Fibroblast of upper back skin (primary cell): ENCODE data around the gene DNM2.
"Not testable (repeated sequence)": the region's sequence is repeated elsewhere in the genome, so short reads cannot be mapped to it uniquely, and the experiment has no call there.

Experiments
- DNase-seq: peaks from one replicate; pipeline ENCODE4 v3.0.0-alpha.2; 2013

DNM2 gene

GRCh38 chr19:10727685-10728201 is 9.9 kb downstream of the DNM2 start:
- DNase-seq: no peak

GRCh38 chr19:10729411-10729810 is 11.5 kb downstream of the DNM2 start:
- no peak for DNase-seq

DNA sequence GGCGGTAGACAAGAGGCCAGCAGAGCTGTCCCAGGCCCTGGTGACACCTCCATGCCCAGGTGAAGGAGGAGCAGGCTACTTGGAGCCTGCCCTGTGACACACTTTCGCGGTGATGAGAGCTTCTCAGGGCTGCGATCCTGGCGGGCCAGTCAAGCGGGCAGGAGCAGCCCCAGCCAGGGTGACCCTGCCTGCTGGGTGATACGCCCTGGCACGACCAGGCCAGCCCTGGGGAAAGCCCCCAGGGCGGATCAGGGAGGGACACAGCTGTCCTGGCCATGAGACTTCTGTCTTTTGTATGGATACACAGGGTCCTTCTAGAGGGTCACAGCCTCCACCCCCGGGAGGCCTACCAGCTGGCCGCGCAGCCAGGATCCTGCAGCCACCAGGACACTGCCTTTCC is 13.1 kb downstream of the DNM2 start:
- DNase-seq: no peak

- DNase-seq: no peak
Measured at GRCh38 chr19:10735741-10736140, 17.9 kb downstream of the DNM2 start.

- no peak for DNase-seq
Measured at GRCh38 chr19:10736189-10736588, 18.3 kb downstream of the DNM2 start.

GRCh38 chr19:10736916-10737551 is 19.2 kb downstream of the DNM2 start:
- no peak for DNase-seq

- DNase-seq: no peak
Measured at GRCh38 chr19:10737722-10738121, 19.8 kb downstream of the DNM2 start.

- DNase-seq: no peak
Measured at GRCh38 chr19:10740798-10741197, 22.9 kb downstream of the DNM2 start.

DNA sequence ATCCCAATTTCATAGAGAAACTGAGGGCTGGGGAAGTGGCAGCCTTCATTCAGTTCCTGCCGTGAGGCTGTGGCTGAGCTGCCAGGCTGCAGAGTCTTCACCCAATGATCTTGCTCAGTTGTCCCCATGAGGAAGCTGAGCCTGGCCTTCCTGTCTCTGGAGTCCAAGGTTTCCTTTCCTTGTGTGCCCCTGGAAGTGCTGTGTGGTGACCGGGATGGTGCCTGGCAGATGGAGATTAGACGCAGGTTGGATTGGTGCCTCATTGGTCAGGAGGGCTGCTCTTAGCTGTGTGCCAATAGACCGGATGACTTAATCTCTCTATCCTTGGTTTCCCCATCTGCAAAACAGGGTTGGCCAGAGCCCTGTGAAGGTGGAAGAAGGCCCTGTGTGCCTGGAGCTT is 24.6 kb downstream of the DNM2 start:
- DNase-seq: no peak

DNA sequence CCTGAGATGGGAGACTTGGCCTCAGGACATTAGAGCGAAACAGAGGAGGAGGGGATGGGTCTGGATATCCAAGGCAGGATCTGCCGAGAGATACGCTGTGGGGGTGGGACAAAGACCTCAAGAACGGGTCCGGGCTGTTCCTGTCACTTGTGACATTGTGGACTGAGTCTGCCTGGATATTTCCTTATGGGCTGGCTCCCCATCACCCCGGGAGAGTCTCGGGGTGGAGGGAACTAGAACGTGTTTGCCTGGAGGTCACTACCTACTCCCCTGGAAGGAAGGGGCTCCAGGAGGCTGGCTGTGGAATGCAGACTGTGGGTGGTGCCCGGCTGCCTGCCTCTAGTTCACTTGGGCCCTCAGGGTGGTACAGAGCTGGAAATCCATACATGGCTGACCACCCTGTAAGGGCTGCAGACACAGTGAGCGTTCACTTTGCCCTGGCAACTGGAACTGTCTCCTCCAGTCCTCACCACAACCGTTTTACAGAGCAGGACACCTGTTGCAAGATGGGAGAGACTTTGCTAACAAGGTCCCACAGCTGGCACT is 26.4 kb downstream of the DNM2 start:
- DNase-seq: no peak

GRCh38 chr19:10744801-10745293 is 27.0 kb downstream of the DNM2 start:
- no peak for DNase-seq

GRCh38 chr19:10746437-10746836 is 28.6 kb downstream of the DNM2 start:
- not testable (repeated sequence) for DNase-seq

- no peak for DNase-seq
Measured at GRCh38 chr19:10747271-10747670, 29.4 kb downstream of the DNM2 start.

GRCh38 chr19:10747674-10748073 is 29.8 kb downstream of the DNM2 start:
- no peak for DNase-seq

DNA sequence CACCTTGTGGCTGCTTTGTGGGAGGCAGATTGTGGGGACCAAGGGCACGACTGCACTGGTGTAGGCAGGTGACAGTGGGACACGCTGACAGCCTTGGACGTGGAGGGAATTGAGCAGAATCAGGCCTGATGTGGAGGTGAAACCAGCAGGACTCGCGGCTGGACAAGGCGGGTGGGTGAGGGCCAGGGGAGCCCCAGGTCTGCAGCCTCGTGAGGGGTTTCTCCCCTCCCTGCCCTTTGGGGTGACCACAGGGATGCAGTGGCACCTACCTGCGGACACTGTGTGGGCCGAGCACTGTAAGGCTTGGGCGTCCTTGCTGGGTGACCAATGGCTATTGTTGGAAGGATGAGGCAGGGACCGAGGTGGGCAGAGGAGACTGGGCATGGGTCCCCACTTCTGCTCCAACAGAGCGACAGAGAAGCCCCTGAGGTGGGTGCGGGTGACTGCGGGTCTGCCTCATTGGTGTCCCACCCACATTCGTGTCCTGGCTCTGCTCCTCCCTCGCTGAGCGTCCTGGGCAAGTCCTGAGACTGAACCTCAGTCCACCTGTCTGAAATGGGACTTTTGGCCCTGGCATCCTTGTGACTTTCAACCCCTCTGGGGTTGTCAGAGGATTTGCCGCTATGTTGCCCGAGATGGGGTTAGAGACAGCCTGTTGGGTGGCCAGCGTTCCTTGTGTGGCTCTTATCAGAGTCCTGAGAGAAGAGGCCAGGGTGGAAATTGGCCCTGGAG is 30.5 kb downstream of the DNM2 start:
- DNase-seq: no peak

DNA sequence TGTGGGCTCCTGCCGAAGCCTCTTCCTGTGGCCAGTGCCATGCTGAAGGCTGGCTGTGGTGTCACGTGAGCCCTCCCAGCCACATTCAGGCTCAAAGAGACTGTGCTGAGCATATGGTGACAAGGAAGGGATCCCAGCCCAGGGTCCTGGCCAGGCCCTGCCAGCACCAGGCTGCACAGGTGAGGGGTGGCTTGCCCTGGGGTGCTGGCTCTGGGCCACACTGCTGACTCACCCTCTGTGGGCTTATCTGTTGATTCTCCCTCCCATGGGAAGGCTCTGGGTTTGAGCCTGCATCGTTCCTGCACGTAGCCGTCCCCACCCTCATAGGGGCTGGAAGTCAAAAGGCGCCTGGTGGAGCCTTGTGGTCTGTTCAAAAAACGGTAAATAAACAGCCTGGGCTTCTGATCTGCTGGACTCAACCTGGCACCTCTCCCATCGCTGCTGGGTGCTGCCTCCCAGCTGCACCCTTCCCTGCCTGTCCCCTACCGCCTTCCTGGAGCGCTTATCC is 31.1 kb downstream of the DNM2 start:
- peak; percentile 14 for DNase-seq

- DNase-seq: no peak
Measured at GRCh38 chr19:10749435-10750384, 31.8 kb downstream of the DNM2 start.

- no peak for DNase-seq
Measured at GRCh38 chr19:10751109-10751953, 33.5 kb downstream of the DNM2 start.

- no peak for DNase-seq
Measured at GRCh38 chr19:10752237-10752912, 34.5 kb downstream of the DNM2 start.

DNA sequence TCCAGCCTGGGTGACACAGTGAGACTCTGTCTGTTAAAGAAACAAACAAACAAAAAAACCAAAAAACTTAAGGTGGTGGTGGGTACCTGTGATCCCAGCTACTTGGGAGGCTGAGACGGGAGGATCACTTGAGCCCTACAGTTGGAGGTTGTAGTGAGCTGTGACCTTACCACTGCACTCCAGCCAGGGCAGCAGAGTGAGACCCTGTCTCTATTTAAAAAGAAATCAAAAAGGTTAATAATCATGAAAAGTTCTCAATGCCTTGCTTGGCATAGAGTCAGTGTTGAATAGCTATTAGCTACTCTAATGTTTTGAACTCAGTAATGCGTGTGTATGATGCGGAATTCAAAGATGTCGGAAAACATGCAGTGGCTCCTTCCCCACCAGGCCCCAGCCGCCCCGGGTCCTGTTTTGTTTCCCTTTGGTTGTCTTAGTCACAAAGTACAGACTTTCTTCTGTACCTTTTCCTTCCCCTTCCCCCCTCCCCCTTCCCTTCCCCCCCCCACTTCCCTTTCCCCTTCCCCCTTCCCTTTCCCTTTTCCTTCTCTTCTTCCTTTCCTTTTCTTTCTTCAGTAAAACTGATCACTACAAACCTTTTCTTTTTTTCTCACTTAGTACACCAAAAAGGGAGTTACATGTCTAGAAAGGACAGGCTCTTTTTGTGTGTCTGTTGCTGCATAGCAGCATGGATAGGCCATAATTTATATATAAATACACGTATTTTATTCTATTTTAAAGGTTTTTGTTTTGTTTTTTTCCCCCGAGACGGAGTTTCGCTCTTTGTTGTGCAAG is 35.2 kb downstream of the DNM2 start:
- DNase-seq: no peak
